ENCODE measurements around the gene TSC22D3.

Gene TSC22D3

GRCh38 chrX:107742700-107743191 lies 32.8 kb downstream of the TSC22D3 start:
- H3K4me3 ChIP-seq (replicated peaks in 1 of 2; ENCODE audit: low read depth in 2 of 2, low read length in 2 of 2), result peak overlapping the region in 1 of 2 donors; percentile 34
- TF ChIP-seq, protein P1, sequence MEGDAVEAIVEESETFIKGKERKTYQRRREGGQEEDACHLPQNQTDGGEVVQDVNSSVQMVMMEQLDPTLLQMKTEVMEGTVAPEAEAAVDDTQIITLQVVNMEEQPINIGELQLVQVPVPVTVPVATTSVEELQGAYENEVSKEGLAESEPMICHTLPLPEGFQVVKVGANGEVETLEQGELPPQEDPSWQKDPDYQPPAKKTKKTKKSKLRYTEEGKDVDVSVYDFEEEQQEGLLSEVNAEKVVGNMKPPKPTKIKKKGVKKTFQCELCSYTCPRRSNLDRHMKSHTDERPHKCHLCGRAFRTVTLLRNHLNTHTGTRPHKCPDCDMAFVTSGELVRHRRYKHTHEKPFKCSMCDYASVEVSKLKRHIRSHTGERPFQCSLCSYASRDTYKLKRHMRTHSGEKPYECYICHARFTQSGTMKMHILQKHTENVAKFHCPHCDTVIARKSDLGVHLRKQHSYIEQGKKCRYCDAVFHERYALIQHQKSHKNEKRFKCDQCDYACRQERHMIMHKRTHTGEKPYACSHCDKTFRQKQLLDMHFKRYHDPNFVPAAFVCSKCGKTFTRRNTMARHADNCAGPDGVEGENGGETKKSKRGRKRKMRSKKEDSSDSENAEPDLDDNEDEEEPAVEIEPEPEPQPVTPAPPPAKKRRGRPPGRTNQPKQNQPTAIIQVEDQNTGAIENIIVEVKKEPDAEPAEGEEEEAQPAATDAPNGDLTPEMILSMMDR (IDR thresholded peaks at IDR 0.05; ENCODE audit: low read depth, low read length), result no peak

GRCh38 chrX:107741404-107741790 lies 34.2 kb downstream of the TSC22D3 start:
- no peak for DNase-seq (ENCODE audit: low read depth in 2 of 2)
- H3K4me3 ChIP-seq (replicated peaks in 1 of 2; ENCODE audit: low read depth in 2 of 2, low read length in 2 of 2), result no peak overlapping the region
- TF ChIP-seq, protein P1 (IDR thresholded peaks at IDR 0.05; ENCODE audit: low read depth, low read length), result no peak

More at GRCh38 chrX:107742700-107743191, 32.8 kb downstream of the TSC22D3 start:
- DNase-seq (ENCODE audit: low read depth in 2 of 2), result no peak

GRCh38 chrX:107739541-107739940 lies 36.0 kb downstream of the TSC22D3 start:
- TF ChIP-seq, protein P1 (IDR thresholded peaks at IDR 0.05; ENCODE audit: low read depth, low read length), result no peak
- DNase-seq (ENCODE audit: low read depth in 2 of 2), result no peak

DNA sequence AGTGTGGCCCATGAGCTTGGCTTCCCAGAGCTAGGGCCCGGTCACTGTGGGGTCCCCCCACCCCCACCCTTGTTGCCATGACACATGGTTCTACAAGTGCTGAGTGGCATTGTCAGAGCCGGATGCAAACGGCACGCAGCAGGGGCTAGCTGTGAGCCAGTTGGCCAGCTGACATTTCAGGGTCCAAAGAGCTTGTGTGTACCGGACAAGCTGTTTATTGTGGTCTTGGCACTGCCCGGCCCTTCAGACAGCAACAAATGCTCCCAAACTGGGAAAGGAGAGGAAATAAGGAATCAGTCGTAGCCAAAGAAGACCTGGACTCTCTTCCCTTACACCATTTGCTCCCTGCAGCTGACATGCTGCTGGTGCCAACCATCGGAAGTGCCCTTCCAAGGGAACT lies 36.8 kb downstream of the TSC22D3 start:
- TF ChIP-seq, protein P1 (IDR thresholded peaks at IDR 0.05; ENCODE audit: low read depth, low read length), result no peak
- DNase-seq (ENCODE audit: low read depth in 2 of 2), result no peak
- H3K4me3 ChIP-seq (replicated peaks in 1 of 2; ENCODE audit: low read depth in 2 of 2, low read length in 2 of 2), result no peak overlapping the region

More at GRCh38 chrX:107739541-107739940, 36.0 kb downstream of the TSC22D3 start:
- no peak overlapping the region for H3K4me3 ChIP-seq (replicated peaks in 1 of 2; ENCODE audit: low read depth in 2 of 2, low read length in 2 of 2)

DNA sequence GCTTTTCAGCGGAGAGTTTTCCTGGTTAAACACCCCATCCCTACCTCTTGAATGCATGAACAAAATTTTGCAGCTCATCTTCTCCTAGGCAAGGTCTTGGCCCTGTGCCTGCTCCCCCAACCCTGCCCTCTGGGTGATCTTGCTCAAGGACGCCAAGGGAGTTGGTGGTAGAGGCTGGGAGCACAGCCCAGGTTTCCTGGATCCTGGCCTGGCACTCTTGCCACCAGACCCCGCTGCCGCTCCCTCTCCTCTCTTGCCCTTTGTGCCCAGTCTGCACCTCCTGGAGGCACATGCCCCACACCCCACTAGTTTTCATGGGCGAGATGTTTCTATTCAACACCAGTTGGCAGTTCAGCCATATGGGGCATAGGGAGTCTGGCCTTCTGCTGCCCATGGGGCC lies 37.3 kb downstream of the TSC22D3 start:
- no peak for DNase-seq (ENCODE audit: low read depth in 2 of 2)
- H3K4me3 ChIP-seq (replicated peaks in 1 of 2; ENCODE audit: low read depth in 2 of 2, low read length in 2 of 2), result no peak overlapping the region
- TF ChIP-seq, protein P1 (IDR thresholded peaks at IDR 0.05; ENCODE audit: low read depth, low read length), result no peak

- no peak overlapping the region for H3K4me3 ChIP-seq (replicated peaks in 1 of 2; ENCODE audit: low read depth in 2 of 2, low read length in 2 of 2)
- TF ChIP-seq, protein P1 (IDR thresholded peaks at IDR 0.05; ENCODE audit: low read depth, low read length), result no peak
- DNase-seq (ENCODE audit: low read depth in 2 of 2), result peak in 1 of 2 donors; percentile 27
These were observed 38.6 kb downstream of the TSC22D3 start for GRCh38 chrX:107736781-107737531.
